ENCODE data around the gene DNAJB9.

DNA sequence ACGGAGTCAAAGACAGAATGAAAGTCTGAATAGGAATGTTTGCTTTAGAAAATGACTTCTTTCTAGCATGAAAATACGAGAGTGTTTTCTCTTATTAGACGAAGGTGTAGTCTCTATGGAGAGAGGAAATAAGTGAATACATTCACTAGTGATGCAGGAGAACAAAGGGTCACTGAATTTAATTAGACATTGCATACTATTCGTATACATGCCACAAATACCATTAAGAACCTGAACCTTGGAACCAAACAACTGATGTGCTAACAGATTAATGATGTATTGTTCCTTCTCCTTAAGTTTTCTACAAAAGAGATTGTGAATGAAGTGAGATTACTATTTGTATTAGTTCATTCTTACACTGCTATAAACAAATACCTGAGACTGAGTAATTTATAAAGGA lies 10.4 kb upstream of the DNAJB9 start:
- TF ChIP-seq NFIC (IDR thresholded peaks at IDR 0.05) (no peak), CREB1 (IDR thresholded peaks at IDR 0.05; ENCODE audit: low read depth) (no peak), YY1 (IDR thresholded peaks at IDR 0.05; ENCODE audit: low read depth) (no peak), CEBPB (IDR thresholded peaks at IDR 0.05) (no peak), FOXM1 (IDR thresholded peaks at IDR 0.05; ENCODE audit: borderline replicate concordance, low read depth) (no peak), TCF12 (IDR thresholded peaks at IDR 0.05; ENCODE audit: low read depth) (no peak), EP300 (IDR thresholded peaks at IDR 0.05; ENCODE audit: borderline replicate concordance) (no peak), RAD21 (IDR thresholded peaks at IDR 0.05; ENCODE audit: low read depth) (no peak), EGR1 (IDR thresholded peaks at IDR 0.05) (no peak), TAF1 (IDR thresholded peaks at IDR 0.05; ENCODE audit: low read depth) (no peak), TEAD4 (IDR thresholded peaks at IDR 0.05) (no peak)
- TF ChIP-seq, protein P1, sequence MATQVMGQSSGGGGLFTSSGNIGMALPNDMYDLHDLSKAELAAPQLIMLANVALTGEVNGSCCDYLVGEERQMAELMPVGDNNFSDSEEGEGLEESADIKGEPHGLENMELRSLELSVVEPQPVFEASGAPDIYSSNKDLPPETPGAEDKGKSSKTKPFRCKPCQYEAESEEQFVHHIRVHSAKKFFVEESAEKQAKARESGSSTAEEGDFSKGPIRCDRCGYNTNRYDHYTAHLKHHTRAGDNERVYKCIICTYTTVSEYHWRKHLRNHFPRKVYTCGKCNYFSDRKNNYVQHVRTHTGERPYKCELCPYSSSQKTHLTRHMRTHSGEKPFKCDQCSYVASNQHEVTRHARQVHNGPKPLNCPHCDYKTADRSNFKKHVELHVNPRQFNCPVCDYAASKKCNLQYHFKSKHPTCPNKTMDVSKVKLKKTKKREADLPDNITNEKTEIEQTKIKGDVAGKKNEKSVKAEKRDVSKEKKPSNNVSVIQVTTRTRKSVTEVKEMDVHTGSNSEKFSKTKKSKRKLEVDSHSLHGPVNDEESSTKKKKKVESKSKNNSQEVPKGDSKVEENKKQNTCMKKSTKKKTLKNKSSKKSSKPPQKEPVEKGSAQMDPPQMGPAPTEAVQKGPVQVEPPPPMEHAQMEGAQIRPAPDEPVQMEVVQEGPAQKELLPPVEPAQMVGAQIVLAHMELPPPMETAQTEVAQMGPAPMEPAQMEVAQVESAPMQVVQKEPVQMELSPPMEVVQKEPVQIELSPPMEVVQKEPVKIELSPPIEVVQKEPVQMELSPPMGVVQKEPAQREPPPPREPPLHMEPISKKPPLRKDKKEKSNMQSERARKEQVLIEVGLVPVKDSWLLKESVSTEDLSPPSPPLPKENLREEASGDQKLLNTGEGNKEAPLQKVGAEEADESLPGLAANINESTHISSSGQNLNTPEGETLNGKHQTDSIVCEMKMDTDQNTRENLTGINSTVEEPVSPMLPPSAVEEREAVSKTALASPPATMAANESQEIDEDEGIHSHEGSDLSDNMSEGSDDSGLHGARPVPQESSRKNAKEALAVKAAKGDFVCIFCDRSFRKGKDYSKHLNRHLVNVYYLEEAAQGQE (IDR thresholded peaks at IDR 0.05; ENCODE audit: low read depth), result no peak
- TF ChIP-seq, protein P2, sequence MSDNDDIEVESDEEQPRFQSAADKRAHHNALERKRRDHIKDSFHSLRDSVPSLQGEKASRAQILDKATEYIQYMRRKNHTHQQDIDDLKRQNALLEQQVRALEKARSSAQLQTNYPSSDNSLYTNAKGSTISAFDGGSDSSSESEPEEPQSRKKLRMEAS (IDR thresholded peaks at IDR 0.05), result no peak
- TF ChIP-seq, protein P3, sequence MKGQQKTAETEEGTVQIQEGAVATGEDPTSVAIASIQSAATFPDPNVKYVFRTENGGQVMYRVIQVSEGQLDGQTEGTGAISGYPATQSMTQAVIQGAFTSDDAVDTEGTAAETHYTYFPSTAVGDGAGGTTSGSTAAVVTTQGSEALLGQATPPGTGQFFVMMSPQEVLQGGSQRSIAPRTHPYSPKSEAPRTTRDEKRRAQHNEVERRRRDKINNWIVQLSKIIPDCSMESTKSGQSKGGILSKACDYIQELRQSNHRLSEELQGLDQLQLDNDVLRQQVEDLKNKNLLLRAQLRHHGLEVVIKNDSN (IDR thresholded peaks at IDR 0.05), result no peak
